ENCODE results near the gene LRRC14B.

DNA sequence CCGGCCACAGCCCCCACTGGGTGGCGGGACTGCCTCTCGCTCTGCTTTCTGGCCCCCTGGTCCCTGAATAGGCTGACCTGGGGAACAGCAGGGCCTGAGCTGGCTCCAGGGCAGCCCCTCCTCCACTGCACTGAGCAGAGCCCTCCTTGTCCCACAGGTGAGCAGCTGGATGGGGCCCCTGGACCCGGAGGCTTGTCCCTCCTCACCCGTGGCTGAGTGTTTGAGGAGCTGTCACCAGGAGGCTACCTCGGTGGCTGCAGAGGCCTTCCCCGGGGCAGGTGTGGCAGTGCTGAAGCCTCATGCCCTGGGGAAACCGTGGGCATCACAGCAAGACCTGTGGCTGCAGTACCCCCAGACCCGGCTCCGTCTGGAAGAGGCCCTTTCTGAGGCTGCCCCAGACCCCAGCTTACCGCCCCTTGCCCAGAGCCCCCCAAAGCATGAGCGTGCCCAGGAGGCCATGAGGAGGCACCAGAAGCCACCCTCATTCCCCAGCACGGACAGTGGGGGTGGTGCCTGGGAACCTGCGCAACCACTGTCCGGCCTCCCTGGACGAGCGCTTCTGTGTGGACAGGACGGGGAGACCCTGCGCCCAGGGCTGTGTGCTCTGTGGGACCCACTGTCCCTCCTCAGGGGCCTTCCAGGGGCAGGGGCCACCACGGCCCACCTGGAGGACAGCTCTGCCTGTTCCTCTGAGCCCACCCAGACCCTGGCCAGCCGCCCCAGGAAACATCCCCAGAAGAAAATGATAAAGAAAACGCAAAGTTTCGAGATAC, 28.5 kb upstream of the LRRC14B start:
- TF ChIP-seq, protein P1, sequence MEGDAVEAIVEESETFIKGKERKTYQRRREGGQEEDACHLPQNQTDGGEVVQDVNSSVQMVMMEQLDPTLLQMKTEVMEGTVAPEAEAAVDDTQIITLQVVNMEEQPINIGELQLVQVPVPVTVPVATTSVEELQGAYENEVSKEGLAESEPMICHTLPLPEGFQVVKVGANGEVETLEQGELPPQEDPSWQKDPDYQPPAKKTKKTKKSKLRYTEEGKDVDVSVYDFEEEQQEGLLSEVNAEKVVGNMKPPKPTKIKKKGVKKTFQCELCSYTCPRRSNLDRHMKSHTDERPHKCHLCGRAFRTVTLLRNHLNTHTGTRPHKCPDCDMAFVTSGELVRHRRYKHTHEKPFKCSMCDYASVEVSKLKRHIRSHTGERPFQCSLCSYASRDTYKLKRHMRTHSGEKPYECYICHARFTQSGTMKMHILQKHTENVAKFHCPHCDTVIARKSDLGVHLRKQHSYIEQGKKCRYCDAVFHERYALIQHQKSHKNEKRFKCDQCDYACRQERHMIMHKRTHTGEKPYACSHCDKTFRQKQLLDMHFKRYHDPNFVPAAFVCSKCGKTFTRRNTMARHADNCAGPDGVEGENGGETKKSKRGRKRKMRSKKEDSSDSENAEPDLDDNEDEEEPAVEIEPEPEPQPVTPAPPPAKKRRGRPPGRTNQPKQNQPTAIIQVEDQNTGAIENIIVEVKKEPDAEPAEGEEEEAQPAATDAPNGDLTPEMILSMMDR (conservative IDR thresholded peaks at IDR 0.05), result no peak
- TF ChIP-seq ZFX (IDR thresholded peaks at IDR 0.05), result no peak

Data from C4-2B (cell line).